ENCODE results near the gene EDRF1.
"Not testable (repeated sequence)": the region's sequence is repeated elsewhere in the genome, so short reads cannot be mapped to it uniquely, and the experiment has no call there.

The EDRF1 gene

DNA sequence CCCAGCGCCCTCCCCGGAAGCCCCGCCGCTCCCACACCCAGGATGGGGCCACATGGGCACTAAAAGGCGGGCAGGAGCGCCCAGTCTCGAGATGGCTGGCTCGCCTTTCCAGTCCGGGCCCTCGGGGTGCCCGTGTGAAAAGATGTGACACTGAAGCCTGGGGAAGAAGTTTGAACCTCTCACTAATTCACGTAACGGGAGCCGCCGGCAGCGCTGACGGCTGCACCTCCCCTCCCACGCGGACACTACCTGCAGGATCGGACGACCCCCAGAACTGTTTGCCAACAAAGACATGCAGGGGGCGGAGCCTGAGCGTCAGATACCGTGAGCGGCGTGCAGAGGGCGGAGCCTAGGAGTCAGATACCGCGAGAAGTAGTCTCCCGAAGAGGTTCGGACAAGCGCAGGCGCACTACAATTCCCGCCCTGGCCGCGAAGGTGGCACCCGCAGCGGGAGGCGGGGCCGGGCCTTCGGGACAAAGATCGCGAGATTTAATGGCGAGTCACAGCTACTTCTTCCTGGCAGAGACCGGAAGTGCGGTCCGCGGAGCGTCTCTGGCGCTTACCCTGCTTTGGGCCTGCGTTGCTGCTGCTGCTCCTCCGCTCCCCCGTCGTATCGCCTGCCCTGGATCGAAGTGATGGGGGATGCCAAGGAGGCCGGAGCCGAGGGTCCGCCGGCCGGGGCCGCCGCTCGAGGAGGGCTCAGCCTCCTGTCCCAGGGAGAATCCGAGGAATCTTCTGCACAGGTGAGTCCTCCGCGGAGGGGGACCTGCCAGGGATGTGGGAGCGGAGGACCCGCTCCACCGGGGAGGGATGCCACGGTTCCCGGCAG is at the start of gene EDRF1:
Gene EDRF1 (plus strand): TSS at position 537 of the 829 bp plus-strand sequence. CDS start 99 bp downstream, at position 636.
- peak; percentile 99 for DNase-seq (ENCODE audit: low read depth)

DNA sequence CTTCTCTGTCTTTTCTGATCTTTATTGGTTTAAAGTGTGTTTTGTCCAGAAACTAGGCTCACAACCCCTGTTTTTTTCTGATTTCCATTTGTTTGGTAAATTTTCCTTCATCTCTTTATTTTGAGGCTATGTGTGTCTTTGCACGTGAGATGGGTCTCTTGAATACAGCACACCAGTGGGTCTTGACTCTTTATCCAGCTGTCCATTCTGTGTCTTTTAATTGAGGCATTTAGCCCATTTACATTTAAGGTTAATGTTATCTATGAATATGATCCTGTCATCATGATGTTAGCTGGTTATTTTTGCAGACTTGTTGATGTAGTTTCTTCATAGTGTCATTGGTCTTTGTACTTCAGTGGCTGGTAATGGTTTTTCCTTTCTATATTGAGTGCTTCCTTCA is 46.6 kb upstream of the EDRF1 start:
- no peak for DNase-seq (ENCODE audit: low read depth)

DNA sequence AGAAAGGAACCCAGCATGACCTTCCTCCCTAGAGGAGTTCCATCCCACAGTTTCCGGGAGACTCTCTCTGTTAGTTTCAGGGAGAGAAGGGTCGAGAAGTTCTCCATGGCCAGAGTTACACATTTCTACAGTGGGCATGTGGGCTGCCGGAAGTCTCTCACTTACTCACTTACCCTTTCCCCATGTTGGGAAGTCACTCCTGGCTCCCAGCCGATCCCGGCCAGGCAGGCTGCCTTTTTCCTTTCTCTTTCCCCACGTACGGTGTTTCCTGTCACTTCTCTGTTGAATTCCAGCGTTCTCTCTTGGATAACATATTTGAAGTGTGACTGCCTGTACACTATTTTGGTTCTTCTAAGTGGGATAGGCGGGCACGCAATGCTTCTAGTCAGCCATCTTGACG is 40.1 kb upstream of the EDRF1 start:
- DNase-seq (ENCODE audit: low read depth), result no peak

GRCh38 chr10:125683063-125683462 is 36.4 kb upstream of the EDRF1 start, which contains the start of gene TEX36:
Gene TEX36, minus strand, starts transcription at chr10:125683163. Its CDS starts 174 bp downstream, at chr10:125682989.
- no peak for DNase-seq (ENCODE audit: low read depth)

- DNase-seq (ENCODE audit: low read depth), result no peak
Observed at GRCh38 chr10:125683821-125684220, 35.7 kb upstream of the EDRF1 start.

GRCh38 chr10:125684581-125684980 is 34.9 kb upstream of the EDRF1 start:
- no peak for DNase-seq (ENCODE audit: low read depth)

- DNase-seq (ENCODE audit: low read depth), result no peak
Observed at GRCh38 chr10:125687507-125688185, 31.9 kb upstream of the EDRF1 start.

DNA sequence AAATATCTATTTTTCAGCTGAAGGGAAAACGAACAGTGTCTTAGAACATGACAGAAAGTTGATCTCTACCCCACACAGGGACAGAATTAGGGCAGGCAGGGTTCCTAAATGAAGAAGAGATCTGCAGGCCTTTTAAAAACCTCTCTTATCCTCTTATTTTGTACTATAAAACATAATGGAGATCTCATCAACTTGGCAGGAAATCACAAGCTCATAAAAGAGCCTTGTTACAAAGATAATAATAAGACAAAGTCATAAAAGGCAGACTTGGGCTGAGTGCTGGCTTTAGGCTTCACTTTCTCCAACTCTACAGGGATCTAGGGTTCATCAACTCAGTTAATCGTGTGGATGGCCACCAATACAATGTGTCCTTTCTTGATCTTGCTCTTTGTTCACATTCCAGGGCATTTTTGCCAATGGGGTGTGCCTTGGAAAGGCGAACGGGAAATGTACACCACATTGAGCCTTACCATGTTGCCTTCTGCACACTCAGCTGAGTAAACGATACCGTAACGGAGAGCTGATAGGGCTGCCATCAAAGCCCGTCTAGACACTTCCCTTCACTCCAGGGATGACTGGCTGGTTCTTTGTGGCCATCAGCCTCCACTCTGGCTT is 29.4 kb upstream of the EDRF1 start:
- no peak for DNase-seq (ENCODE audit: low read depth)

DNA sequence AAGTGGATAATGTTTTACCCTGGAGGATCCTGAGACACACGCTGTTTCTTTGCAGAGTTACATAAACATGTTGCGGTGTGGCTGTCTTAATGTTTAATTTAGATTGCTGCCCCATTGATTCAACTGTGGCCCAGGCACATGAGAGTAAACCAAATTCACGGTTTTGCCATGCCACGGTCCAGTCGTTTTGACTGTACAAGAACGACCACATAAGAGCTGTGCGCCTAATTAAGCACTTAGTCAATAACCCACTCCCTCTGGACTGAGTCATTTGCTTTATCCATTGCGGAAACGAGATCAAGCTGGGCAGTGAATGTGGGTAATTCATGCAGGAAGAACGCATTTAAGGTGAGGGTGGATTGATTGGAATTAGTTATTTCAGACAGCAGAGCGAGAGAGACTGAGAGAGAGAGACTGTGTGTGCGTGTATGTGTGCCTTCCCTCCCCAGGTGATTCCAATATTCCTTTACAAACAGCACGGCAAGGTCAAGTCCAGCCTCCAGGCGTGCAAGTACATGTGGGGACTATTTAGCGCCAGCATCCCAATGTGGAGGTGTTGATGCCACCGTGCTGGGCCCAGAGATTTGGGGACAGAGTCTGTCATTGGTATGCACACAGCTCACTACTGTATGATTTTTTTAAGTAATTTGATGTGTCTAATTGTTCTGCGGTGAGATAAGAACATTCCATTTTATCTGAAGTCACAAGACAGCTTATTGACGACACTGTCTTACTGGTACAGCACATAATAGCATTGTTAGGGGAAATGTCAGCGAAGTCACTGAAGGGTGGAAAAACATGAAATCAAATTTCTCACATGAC is 28.1 kb upstream of the EDRF1 start:
- DNase-seq (ENCODE audit: low read depth), result no peak

DNA sequence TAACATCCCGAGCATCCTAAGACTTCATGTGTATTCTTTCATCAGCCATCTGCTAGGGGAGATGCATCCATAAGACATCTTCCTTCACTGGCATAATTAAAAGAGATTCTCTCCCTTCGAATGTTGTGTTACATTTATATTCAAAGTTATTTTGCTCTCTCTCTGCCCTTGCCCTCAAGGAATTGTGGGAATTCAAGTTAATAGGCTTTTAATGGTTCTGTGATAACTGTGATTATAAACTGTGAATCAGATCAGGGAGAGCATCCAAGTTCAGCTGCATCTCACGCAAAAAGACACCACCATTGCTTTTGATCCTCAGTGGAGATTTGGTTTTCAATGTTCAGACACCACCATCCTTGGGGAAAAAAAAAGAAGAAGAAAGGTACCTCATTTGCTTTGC is 27.3 kb upstream of the EDRF1 start:
- DNase-seq (ENCODE audit: low read depth), result no peak

DNA sequence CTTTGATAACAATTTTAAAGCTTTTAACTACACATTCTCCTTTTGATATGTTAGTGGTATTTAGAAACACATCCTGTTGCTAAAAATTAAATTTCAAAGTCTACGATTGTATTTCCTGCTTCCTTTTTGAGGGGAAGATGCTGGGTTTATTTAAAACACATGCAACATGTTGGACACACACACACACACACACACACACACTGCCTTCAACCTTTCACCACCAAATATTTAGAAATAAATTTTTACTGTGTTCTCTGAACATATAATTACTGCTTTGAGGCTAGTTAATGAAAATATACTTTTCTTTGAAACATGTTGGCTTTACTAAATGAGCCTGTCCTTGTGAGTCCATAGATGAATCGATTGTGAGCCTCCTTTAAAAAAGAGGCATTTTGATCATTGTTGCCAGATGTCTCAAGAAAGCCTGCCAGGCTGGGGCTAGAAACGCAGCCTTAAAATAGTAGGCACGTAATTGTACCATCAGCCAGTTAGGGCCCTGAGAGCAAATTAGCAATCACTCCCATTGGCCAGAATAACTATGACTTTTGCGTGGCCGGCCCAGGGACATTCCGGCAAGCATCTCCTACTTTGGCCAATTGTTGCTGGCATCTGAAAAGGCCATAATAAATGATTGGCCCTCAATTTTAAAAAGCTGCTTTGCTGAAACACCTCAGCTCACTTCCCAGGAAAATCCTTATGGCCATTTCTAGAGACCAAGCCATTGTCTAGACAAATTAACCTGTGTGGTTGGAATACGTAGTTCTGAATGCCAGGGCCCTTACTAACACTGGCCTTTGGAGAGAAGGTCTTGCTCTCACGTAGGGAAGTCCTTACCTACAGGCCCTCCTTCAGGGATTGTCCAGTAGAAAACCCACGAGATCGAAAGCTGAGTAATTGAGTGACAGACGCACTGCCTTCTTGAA is 26.6 kb upstream of the EDRF1 start:
- DNase-seq (ENCODE audit: low read depth), result no peak

DNA sequence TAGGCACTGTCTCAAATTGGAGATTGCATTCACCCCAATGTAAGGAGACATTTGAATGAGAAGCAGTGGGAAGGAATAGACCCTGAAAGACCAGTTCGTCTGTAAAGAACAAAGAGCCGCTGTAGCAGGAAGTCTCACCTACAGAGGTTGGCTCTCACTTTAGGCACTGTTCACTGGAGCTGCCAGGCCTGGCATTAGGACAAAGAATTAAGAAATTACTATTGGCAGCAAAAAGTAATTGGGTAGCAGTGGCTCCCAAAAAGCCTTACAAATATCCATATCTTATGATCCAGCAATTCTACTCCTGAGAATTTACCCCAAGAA is 26.0 kb upstream of the EDRF1 start:
- DNase-seq (ENCODE audit: low read depth), result no peak

GRCh38 chr10:125694883-125695282 is 24.6 kb upstream of the EDRF1 start:
- no peak for DNase-seq (ENCODE audit: low read depth)

GRCh38 chr10:125696884-125697283 is 22.6 kb upstream of the EDRF1 start:
- DNase-seq (ENCODE audit: low read depth), result not testable (repeated sequence)

- DNase-seq (ENCODE audit: low read depth), result no peak
Observed at GRCh38 chr10:125698481-125698998, 21.0 kb upstream of the EDRF1 start.

- DNase-seq (ENCODE audit: low read depth), result no peak
Observed at GRCh38 chr10:125699562-125700143, 19.9 kb upstream of the EDRF1 start.

GRCh38 chr10:125700355-125700911 is 19.1 kb upstream of the EDRF1 start:
- no peak for DNase-seq (ENCODE audit: low read depth)

DNA sequence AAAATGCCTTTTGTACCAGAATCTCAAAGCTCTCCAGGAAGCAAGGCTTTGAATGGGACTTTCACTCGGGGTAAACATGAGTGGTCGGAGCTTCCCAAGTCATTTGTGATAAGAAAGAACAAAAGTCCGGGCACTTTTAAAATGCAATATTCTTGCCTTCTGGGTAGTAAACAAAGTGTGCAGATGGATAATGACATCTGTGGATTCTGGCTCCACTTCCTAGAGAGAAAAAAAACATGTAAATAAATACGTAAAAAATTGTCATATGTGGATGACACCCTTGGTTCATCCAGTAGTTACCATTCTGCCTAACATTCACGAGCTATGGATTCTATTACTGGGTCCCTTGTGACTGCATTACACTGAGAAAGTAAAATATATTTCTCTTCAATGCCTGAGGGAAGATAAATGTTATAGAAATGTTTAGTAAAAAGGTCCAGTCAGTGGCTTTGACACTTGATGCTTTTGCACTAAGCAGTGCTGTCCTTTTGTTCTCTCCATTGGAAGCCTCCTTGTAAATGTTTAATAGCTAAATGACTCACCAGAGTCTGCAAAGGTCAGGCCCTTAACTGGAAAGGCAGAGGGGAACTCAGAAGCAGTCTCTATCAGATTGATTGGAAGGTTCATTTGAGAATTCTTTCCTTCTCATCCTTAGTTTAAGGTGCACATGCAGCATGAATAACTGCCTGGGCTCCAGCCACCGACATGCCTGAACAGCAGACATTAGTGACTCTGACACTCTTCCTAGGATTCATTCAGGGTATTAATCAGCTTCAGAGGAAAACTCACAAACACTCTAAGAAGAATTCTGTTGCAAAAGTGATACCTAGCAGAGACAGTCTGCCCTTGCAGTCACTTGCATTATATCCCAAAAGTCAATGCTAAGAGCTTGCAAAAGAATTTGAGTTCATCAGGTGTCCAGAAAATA is 11.7 kb upstream of the EDRF1 start:
- DNase-seq (ENCODE audit: low read depth), result no peak

DNA sequence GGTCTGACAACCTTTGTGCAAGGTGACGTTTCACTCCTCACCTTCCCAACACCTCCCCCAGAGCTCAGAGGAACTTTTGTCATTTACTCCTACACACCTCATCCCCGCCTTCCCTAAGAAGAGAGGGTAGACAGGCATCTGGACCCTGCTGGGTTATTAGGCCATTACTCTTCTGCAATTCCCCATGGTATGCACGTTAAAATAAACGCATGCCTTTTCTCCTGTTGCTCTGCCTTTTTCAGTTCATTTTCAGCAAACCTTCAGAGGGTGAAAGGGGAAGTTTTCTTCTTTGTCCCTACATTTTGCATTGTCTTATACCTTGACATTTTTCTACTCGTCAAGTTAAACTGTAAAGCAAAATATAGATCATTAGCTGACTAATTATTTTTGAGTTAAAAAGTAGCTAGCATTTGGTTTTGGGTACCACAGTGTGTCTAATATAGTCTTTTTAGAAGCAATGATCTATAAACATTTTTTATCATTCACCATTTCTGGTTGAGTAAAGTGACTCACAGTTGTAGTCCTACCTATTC is 10.5 kb upstream of the EDRF1 start:
- no peak for DNase-seq (ENCODE audit: low read depth)

Data from activated T-helper 1 cell treated with Interleukin-2 at 50 U/mL for 16 hours (primary cell).